Thoracic aorta (tissue), 2 donors: Measurements from ENCODE around the gene INHA. TPM values are rescaled to one million over a fixed set of nuclear protein-coding genes. Genes with fewer than 3 reads are reported as not detected.

ENCODE experiments used
- ATAC-seq: fragments of 150-250 bp; one replicate; pipeline ENCODE4 v1.8.0; 2017; ENCODE audit warnings: low read depth; ENCODE audit not compliant: insufficient number of reproducible peaks, low FRiP score
- DNase-seq: peaks from one replicate; pipeline ENCODE4 v3.0.0-alpha.2; 2020; ENCODE audit warnings: low spot score
- H3K27ac ChIP-seq, 2 donors: fragments of 200-600 bp; sonication (generic); 1 replicate in 1 of 2; 2 replicates in 1 of 2; pipeline ENCODE4 v1.5.1; 2016; ENCODE audit warnings: mild to moderate bottlenecking in 2 of 2, moderate library complexity in 2 of 2
- H3K27me3 ChIP-seq: fragments of 200-600 bp; sonication (generic); replicated peaks from 2 replicates; pipeline ENCODE4 v1.6.0; 2016; ENCODE audit warnings: mild to moderate bottlenecking; ENCODE audit not compliant: insufficient read depth
- H3K36me3 ChIP-seq: fragments of 200-600 bp; sonication (generic); one replicate; pipeline ENCODE4 v1.5.1; 2016
- H3K4me1 ChIP-seq, 2 donors: fragments of 200-600 bp; sonication (generic); 1 replicate in 1 of 2; 2 replicates in 1 of 2; pipeline versions ENCODE4 v1.5.1 to v1.6.0; 2016; ENCODE audit warnings: low read depth in 2 of 2, mild to moderate bottlenecking in 1 of 2; ENCODE audit not compliant: control insufficient read depth in 1 of 2
- H3K4me3 ChIP-seq: fragments of 200-600 bp; sonication (generic); 2 replicates; pipeline ENCODE4 v1.5.1; 2016; ENCODE audit warnings: mild to moderate bottlenecking
- H3K9me3 ChIP-seq: fragments of 200-600 bp; sonication (generic); 2 replicates; pipeline ENCODE4 v1.5.1; 2016
- total RNA-seq, 2 donors: library from RNA; depleted of rRNA; stranded (reverse); fragments of >200 nt; gene quantifications; one replicate each; pipeline versions ENCODE4 v1.1.0 to v1.2.3, GENCODE V29; 2016
- TF ChIP-seq, protein P1 (sequence below): fragments of 200-600 bp; sonication (generic); IDR thresholded peaks from one replicate; pipeline ENCODE4 v1.5.1; 2019; ENCODE audit warnings: antibody characterized with exemption

Gene INHA
- total RNA-seq, 2 donors from 2014 or later, result 1.2 to 1.6 TPM

- H3K36me3 ChIP-seq, result peaks cover 29% of the 10 kb centered on the region
Measured at GRCh38 chr2:219560037-219560892, 11.8 kb upstream of the INHA start.

GRCh38 chr2:219560893-219561178, 11.3 kb upstream of the INHA start:
- DNase-seq (no peak), ATAC-seq (no peak)
- no peaks in the 10 kb centered on the region for H3K27me3 ChIP-seq
- H3K4me3 ChIP-seq, result no peak overlapping the region
- no peak overlapping the region for H3K27ac ChIP-seq
- no peaks in the 10 kb centered on the region for H3K9me3 ChIP-seq
- H3K36me3 ChIP-seq, result peaks cover 29% of the 10 kb centered on the region
- no peaks in the 10 kb centered on the region for H3K4me1 ChIP-seq
- TF ChIP-seq, protein P1, sequence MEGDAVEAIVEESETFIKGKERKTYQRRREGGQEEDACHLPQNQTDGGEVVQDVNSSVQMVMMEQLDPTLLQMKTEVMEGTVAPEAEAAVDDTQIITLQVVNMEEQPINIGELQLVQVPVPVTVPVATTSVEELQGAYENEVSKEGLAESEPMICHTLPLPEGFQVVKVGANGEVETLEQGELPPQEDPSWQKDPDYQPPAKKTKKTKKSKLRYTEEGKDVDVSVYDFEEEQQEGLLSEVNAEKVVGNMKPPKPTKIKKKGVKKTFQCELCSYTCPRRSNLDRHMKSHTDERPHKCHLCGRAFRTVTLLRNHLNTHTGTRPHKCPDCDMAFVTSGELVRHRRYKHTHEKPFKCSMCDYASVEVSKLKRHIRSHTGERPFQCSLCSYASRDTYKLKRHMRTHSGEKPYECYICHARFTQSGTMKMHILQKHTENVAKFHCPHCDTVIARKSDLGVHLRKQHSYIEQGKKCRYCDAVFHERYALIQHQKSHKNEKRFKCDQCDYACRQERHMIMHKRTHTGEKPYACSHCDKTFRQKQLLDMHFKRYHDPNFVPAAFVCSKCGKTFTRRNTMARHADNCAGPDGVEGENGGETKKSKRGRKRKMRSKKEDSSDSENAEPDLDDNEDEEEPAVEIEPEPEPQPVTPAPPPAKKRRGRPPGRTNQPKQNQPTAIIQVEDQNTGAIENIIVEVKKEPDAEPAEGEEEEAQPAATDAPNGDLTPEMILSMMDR, result no peak

More at GRCh38 chr2:219560037-219560892, 11.8 kb upstream of the INHA start:
- Histone ChIP-seq H3K4me1 (no peaks in the 10 kb centered on the region), H3K27ac (no peak overlapping the region), H3K9me3 (no peaks in the 10 kb centered on the region), H3K27me3 (no peaks in the 10 kb centered on the region), H3K4me3 (no peak overlapping the region)
- DNase-seq (no peak), ATAC-seq (no peak)
- TF ChIP-seq, protein P1, result peak; percentile 87

DNA sequence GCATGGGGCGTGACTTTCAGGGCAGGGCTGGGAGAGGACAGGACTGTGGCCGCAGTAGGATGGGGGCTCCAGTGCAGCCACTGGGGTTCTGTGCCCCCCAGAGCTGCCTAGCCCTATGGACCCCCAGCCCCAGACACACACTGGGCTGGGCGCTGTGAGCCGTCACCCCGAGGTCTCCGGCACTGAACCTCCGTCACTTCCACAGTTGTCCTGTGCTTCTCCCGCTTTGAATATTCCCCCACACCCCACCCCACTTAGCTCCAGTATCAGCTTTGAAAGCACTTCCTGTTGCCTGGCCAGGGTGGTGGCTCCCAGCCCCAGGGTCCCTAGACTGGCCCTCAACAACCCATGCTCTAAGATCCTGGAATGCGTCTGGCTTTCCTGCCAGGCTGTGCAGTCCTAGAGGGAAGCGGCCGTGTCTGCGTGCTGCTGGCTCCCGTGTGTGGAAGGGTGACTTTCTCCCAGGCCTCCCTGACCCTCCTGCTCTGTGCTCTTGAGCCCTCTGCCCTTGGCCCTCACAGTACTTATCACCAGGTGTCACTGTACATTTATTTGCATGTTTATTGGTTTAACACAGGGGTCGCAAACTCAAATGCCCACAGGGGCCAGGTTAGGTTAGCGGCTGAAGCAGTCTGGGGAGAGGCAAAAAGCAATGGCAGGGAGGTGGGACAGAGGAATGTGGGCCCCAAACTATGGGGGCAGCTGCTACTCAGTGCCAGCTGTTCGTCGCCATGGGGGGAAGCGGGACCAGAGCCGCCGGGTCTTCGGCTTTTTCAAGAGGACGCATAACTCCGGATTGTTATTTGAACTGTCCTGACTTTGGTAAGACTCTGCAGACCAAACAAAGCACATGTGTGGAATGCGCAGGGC, 10.7 kb upstream of the INHA start:
- Histone ChIP-seq H3K36me3 (peaks cover 31% of the 10 kb centered on the region), H3K9me3 (no peaks in the 10 kb centered on the region), H3K4me3 (no peak overlapping the region), H3K27ac (no peak overlapping the region), H3K4me1 (no peaks in the 10 kb centered on the region), H3K27me3 (no peaks in the 10 kb centered on the region)
- DNase-seq, result no peak
- TF ChIP-seq, protein P1, result no peak
- ATAC-seq, result no peak

- Histone ChIP-seq H3K4me1 (no peaks in the 10 kb centered on the region), H3K9me3 (no peaks in the 10 kb centered on the region), H3K27me3 (no peaks in the 10 kb centered on the region), H3K36me3 (peaks cover 31% of the 10 kb centered on the region), H3K27ac (no peak overlapping the region), H3K4me3 (no peak overlapping the region)
- DNase-seq, result no peak
- TF ChIP-seq, protein P1, result no peak
- ATAC-seq, result no peak
Measured at GRCh38 chr2:219562049-219563020, 9.8 kb upstream of the INHA start.
